Gastroesophageal sphincter (tissue), 3 donors: ENCODE data around the gene HECTD1.

Experiments
- EP300 ChIP-seq: sonication (generic); formaldehyde crosslinking; IDR thresholded peaks from one replicate; pipeline ENCODE4 v1.6.1; 2017; ENCODE audit warnings: antibody characterized with exemption, mild to moderate bottlenecking
- TF ChIP-seq, protein P1 (sequence below), 4 experiments: fragments of 200-600 bp in 2 of 4; fragments of 450-650 bp in 2 of 4; sonication (generic) in 1 of 4; IDR thresholded peaks; one replicate each; pipeline ENCODE4 v1.5.1; 2017 to 2019; ENCODE audit warnings: antibody characterized with exemption in 4 of 4, mild to moderate bottlenecking in 2 of 4, moderate library complexity in 2 of 4

DNA sequence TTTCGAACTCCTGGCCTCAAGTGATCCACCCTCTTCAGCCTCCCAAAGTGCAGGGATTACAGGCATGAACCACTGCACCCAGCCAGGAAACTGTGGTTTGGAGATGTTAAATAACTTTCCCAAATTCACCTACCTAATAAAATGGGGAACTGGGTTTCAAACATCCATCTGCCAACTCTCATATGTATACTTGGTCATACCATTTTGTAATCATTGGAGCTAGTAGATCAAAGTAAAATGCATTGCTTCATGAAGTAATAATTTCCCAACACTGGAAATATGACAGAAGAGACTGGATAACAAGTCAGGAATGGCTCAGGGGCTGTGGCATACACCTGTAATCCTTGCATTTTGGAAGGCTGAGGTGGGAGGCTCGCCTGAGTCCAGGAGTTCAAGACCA, 5.3 kb upstream of the HECTD1 start:
- no peak for TF ChIP-seq EP300
- TF ChIP-seq, protein P1, sequence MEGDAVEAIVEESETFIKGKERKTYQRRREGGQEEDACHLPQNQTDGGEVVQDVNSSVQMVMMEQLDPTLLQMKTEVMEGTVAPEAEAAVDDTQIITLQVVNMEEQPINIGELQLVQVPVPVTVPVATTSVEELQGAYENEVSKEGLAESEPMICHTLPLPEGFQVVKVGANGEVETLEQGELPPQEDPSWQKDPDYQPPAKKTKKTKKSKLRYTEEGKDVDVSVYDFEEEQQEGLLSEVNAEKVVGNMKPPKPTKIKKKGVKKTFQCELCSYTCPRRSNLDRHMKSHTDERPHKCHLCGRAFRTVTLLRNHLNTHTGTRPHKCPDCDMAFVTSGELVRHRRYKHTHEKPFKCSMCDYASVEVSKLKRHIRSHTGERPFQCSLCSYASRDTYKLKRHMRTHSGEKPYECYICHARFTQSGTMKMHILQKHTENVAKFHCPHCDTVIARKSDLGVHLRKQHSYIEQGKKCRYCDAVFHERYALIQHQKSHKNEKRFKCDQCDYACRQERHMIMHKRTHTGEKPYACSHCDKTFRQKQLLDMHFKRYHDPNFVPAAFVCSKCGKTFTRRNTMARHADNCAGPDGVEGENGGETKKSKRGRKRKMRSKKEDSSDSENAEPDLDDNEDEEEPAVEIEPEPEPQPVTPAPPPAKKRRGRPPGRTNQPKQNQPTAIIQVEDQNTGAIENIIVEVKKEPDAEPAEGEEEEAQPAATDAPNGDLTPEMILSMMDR (IDR thresholded peaks at IDR 0.05) = no peak
